HepG2 (cell line): ENCODE results near the gene GSTM4.

ENCODE experiments used
- ADNP ChIP-seq: sonication (generic); formaldehyde crosslinking; IDR thresholded peaks from 2 replicates; pipeline ENCODE4 v1.4.0; 2020; ENCODE audit warnings: missing genetic modification reagents
- CEBPB ChIP-seq: IDR thresholded peaks from 2 replicates; pipeline ENCODE4 v1.6.1; 2011; ENCODE audit warnings: low read depth, low read length, improper control_type of control experiment, borderline replicate concordance
- CTCF ChIP-seq: sonication (generic); formaldehyde crosslinking; IDR thresholded peaks from 2 replicates; pipeline ENCODE4 v1.5.0; 2020; ENCODE audit warnings: mild to moderate bottlenecking, missing genetic modification reagents, moderate library complexity
- IRF2 ChIP-seq: IDR thresholded peaks from 2 replicates; pipeline ENCODE4 v1.6.1; 2018; ENCODE audit warnings: missing genetic modification reagents, missing compliant biosample characterization
- KDM3A ChIP-seq: IDR thresholded peaks from 2 replicates; pipeline ENCODE4 v1.6.1; 2018; ENCODE audit warnings: low read depth, missing compliant biosample characterization
- RAD51 ChIP-seq: fragments of 450-650 bp; IDR thresholded peaks from 2 replicates; pipeline ENCODE4 v1.6.1; 2016; ENCODE audit warnings: borderline replicate concordance
- SMARCE1 ChIP-seq: fragments of 450-650 bp; IDR thresholded peaks from 2 replicates; pipeline ENCODE4 v1.6.1; 2017; ENCODE audit warnings: borderline replicate concordance
- ZHX1 ChIP-seq: sonication (generic); formaldehyde crosslinking; IDR thresholded peaks from 2 replicates; pipeline ENCODE4 v1.8.1; 2022; ENCODE audit warnings: low read depth, mild to moderate bottlenecking, missing genetic modification reagents
- TF ChIP-seq, protein P1 (sequence below): sonication (generic); formaldehyde crosslinking; conservative IDR thresholded peaks from 2 replicates; pipeline ENCODE4 v1.8.0; 2022; ENCODE audit warnings: low read depth, missing genetic modification reagents

DNA sequence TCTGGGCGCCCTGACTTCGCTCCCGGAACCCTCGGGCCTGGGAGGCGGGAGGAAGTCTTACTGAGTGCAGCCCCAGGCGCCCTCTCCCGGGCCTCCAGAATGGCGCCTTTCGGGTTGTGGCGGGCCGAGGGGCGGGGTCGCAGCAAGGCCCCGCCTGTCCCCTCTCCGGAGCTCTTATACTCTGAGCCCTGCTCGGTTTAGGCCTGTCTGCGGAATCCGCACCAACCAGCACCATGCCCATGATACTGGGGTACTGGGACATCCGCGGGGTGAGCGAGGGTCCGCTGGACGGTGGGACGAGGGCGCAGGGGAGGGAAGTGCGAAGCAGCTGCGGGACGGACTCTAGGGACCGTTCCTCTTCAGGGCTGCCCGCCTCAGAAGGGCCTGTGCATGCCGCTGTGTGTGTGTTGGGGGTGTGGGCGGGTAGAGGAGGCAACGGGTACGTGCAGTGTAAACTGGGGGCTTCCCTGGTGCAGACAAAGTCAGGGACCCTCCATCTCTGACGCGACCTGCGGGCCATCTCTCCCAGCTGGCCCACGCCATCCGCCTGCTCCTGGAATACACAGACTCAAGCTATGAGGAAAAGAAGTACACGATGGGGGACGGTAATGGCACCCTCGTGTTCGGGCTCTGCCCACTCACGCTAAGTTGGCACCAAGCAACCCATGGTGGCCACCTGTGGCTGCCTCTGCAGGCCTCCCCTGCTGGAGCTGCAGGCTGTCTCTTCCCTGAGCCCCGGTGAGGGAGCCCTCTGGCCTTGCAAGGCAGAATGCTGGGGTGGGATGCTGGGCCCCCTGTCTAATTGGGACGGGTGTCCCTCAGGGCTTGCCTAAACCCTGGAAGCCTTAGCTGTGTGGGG, 32.0 kb downstream of the GSTM4 start, which contains the start of gene GSTM1:
- TF ChIP-seq KDM3A (CRISPR knock-in tag) = no peak
- TF ChIP-seq, protein P1, sequence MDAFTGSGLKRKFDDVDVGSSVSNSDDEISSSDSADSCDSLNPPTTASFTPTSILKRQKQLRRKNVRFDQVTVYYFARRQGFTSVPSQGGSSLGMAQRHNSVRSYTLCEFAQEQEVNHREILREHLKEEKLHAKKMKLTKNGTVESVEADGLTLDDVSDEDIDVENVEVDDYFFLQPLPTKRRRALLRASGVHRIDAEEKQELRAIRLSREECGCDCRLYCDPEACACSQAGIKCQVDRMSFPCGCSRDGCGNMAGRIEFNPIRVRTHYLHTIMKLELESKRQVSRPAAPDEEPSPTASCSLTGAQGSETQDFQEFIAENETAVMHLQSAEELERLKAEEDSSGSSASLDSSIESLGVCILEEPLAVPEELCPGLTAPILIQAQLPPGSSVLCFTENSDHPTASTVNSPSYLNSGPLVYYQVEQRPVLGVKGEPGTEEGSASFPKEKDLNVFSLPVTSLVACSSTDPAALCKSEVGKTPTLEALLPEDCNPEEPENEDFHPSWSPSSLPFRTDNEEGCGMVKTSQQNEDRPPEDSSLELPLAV (CRISPR knock-in tag) = no peak
- no peak for TF ChIP-seq IRF2 (CRISPR knock-in tag)
- TF ChIP-seq SMARCE1 = no peak
- TF ChIP-seq ZHX1 = no peak
- no peak for TF ChIP-seq ADNP (CRISPR knock-in tag)
- TF ChIP-seq CEBPB = no peak
- TF ChIP-seq CTCF = no peak
- TF ChIP-seq RAD51 = no peak
